GM12892 (cell line): ENCODE measurements around the gene ANKRD60.

ENCODE experiments used
- POLR2A ChIP-seq: IDR thresholded peaks from 2 replicates; pipeline ENCODE4 v1.6.1; 2011; ENCODE audit warnings: low read depth, low read length, control low read depth
- TAF1 ChIP-seq: IDR thresholded peaks from 2 replicates; pipeline ENCODE4 v1.6.1; 2011; ENCODE audit warnings: low read depth, mild to moderate bottlenecking, control low read depth, low read length, borderline replicate concordance

GRCh38 chr20:58208944-58209343 is 19.5 kb downstream of the ANKRD60 start:
- TF ChIP-seq TAF1 = no peak
- no peak for TF ChIP-seq POLR2A
